Endothelial cell of umbilical vein (primary cell): ENCODE results near the gene BMPER. TPM values are rescaled to one million over a fixed set of nuclear protein-coding genes. Genes with fewer than 3 reads are reported as not detected.

Experiments
- BruUV-seq: library from RNA; stranded (reverse); fragments of 400-500 nt; replicated peaks from 2 replicates; lab custom pipeline; 2021; lab: Mats Ljungman, UMichigan
- CTCF ChIA-PET: fragments of 300-600, 350-600 bp; sonication (Branson Sonifier 250); formaldehyde crosslinking; loops from one replicate; lab custom pipeline; 2021; ENCODE audit warnings: antibody characterized with exemption, inconsistent platforms; lab: Charles Lee
- POLR2A ChIA-PET: fragments of 300-600, 350-600 bp; sonication (Branson Sonifier 250); formaldehyde crosslinking; loops from one replicate; lab custom pipeline; 2021; ENCODE audit warnings: antibody characterized with exemption, inconsistent platforms; lab: Charles Lee
- DNase-seq: peaks from one replicate; pipeline ENCODE4 v3.0.0-alpha.2; 2011; ENCODE audit warnings: low read depth, low spot score
- FAIRE-seq: peaks from 2 replicates; lab custom pipeline; 2011; peaks lifted over from hg19 to GRCh38; lab: Jason Lieb, UNC
- H2AFZ ChIP-seq: 2 replicates; pipeline ENCODE4 v1.6.0; 2012; ENCODE audit warnings: low read depth, low read length, control low read depth, inconsistent platforms
- H3K27ac ChIP-seq: 2 replicates; pipeline ENCODE4 v1.5.1; 2011; ENCODE audit warnings: low read depth, mild to moderate bottlenecking, control low read depth, low read length, moderate library complexity; ENCODE audit not compliant: insufficient read depth
- H3K27me3 ChIP-seq, 2 experiments: 2 replicates each; pipeline versions ENCODE4 v1.6.0 to v1.6.1; 2011; ENCODE audit warnings: low read length in 2 of 2, mixed read lengths in 1 of 2; ENCODE audit not compliant: control insufficient read depth in 2 of 2, insufficient read depth in 2 of 2
- H3K36me3 ChIP-seq, 2 experiments: 2 replicates in 1 of 2; 3 replicates in 1 of 2; pipeline ENCODE4 v1.5.1; 2011; ENCODE audit warnings: low read length in 2 of 2, mild to moderate bottlenecking in 1 of 2, moderate library complexity in 1 of 2; ENCODE audit not compliant: control insufficient read depth in 2 of 2, insufficient read depth in 2 of 2; ENCODE audit errors: extremely low read depth in 1 of 2
- H3K4me1 ChIP-seq: 3 replicates; pipeline ENCODE4 v1.5.1; 2011; ENCODE audit warnings: mild to moderate bottlenecking, low read length; ENCODE audit not compliant: control insufficient read depth, insufficient read depth; ENCODE audit errors: extremely low read depth
- H3K4me2 ChIP-seq: 2 replicates; pipeline ENCODE4 v1.6.1; 2011; ENCODE audit warnings: low read length, control low read depth, mixed read lengths; ENCODE audit not compliant: insufficient read depth
- H3K4me3 ChIP-seq, 3 experiments: fragments of 200-600 bp in 1 of 3; sonication (generic), shearing (Covaris generic) in 1 of 3; replicated peaks in 1 of 3; 2 replicates each; pipeline ENCODE4 v1.5.1; 2011 to 2016; ENCODE audit warnings: control low read depth in 3 of 3, low read length in 3 of 3, mild to moderate bottlenecking in 2 of 3, inconsistent platforms in 1 of 3, low read depth in 1 of 3, moderate library complexity in 1 of 3; ENCODE audit not compliant: insufficient read depth in 1 of 3
- H3K79me2 ChIP-seq: 2 replicates; pipeline ENCODE4 v1.6.0; 2012; ENCODE audit warnings: low read length, inconsistent platforms; ENCODE audit not compliant: control insufficient read depth, insufficient read depth
- H3K9ac ChIP-seq: replicated peaks from 2 replicates; pipeline ENCODE3; 2011; ENCODE audit warnings: low read length, control low read depth; ENCODE audit not compliant: insufficient read depth; ENCODE audit errors: extremely low read depth
- H3K9me1 ChIP-seq: replicated peaks from 3 replicates; pipeline ENCODE4 v1.6.0; 2011; ENCODE audit warnings: mild to moderate bottlenecking, low read length; ENCODE audit not compliant: control insufficient read depth, insufficient read depth; ENCODE audit errors: extremely low read depth
- H3K9me3 ChIP-seq: replicated peaks from 2 replicates; pipeline ENCODE4 v1.5.1; 2012; ENCODE audit warnings: low read length, inconsistent platforms; ENCODE audit not compliant: control insufficient read depth, insufficient read depth
- H4K20me1 ChIP-seq: replicated peaks from 2 replicates; pipeline ENCODE3; 2011; ENCODE audit warnings: mild to moderate bottlenecking, low read length; ENCODE audit not compliant: control insufficient read depth, insufficient read depth; ENCODE audit errors: extremely low read depth
- EZH2 ChIP-seq: IDR thresholded peaks from 2 replicates; pipeline ENCODE4 v1.6.1; 2012; ENCODE audit warnings: borderline replicate concordance, low read depth, mild to moderate bottlenecking, moderate library complexity, low read length, inconsistent platforms; ENCODE audit not compliant: severe bottlenecking
- FOS ChIP-seq: IDR thresholded peaks from 2 replicates; pipeline ENCODE4 v1.6.1; 2011; ENCODE audit warnings: mild to moderate bottlenecking, low read length, moderate library complexity, borderline replicate concordance; ENCODE audit not compliant: insufficient read depth
- GATA2 ChIP-seq: IDR thresholded peaks from 2 replicates; pipeline ENCODE4 v1.7.0; 2011; ENCODE audit warnings: low read depth, mild to moderate bottlenecking, moderate library complexity, mixed read lengths, low read length; ENCODE audit not compliant: insufficient read length, insufficient read depth
- JUN ChIP-seq: IDR thresholded peaks from 2 replicates; pipeline ENCODE4 v1.6.1; 2011; ENCODE audit warnings: borderline replicate concordance, low read depth; ENCODE audit not compliant: insufficient read length, insufficient read depth
- MAX ChIP-seq: IDR thresholded peaks from 2 replicates; pipeline ENCODE4 v1.6.1; 2011; ENCODE audit not compliant: insufficient read depth, insufficient read length
- MYC ChIP-seq: IDR thresholded peaks from one replicate; pipeline ENCODE4 v1.6.1; 2011; ENCODE audit warnings: mild to moderate bottlenecking, low read depth, low read length
- POLR2A ChIP-seq: IDR thresholded peaks from 2 replicates; pipeline ENCODE4 v1.6.1; 2012; ENCODE audit warnings: low read depth, mild to moderate bottlenecking, control low read depth, low read length
- POLR2AphosphoS5 ChIP-seq: IDR thresholded peaks from 2 replicates; pipeline ENCODE4 v1.6.1; 2012; ENCODE audit warnings: low read depth, mild to moderate bottlenecking, control low read depth, low read length, moderate library complexity; ENCODE audit not compliant: insufficient read depth
- dilution Hi-C: fragments of 300-500 bp; cut with MboI; formaldehyde crosslinking; loops from one replicate; pipeline ENCODE4 v1.15.0; 2019; ENCODE audit warnings: low sequenced_read_pairs; ENCODE audit not compliant: extremely low pct_ligation_motif_present
- intact Hi-C: fragments of 100-400 bp; cut with micrococcal nuclease; formaldehyde crosslinking; loops from one replicate; pipeline ENCODE4 v1.10.0; 2022
- polyA plus RNA-seq, 4 experiments: library from polyadenylated mRNA; depleted of rRNA in 3 of 4; stranded (reverse) in 3 of 4; unstranded in 1 of 4; fragments of >200 nt; gene quantifications; 2 replicates each; pipeline versions ENCODE4 v1.2.1 to v1.2.3, GENCODE V29; 2011 to 2012; ENCODE audit warnings: missing spikeins in 1 of 4
- total RNA-seq: library from RNA; stranded (reverse); gene quantifications from 2 replicates; pipeline ENCODE4 v1.2.3, GENCODE V29; 2021
- TF ChIP-seq, protein P1 (sequence below), 2 donors: IDR thresholded peaks; 1 replicate in 1 of 2; 2 replicates in 1 of 2; pipeline ENCODE4 v1.5.1; 2011; ENCODE audit warnings: low read length in 2 of 2, mild to moderate bottlenecking in 2 of 2, moderate library complexity in 2 of 2, control low read depth in 1 of 2, inconsistent platforms in 1 of 2, low read depth in 1 of 2; ENCODE audit not compliant: insufficient read depth in 1 of 2; ENCODE audit errors: extremely low read depth in 1 of 2

Gene BMPER
- total and polyA plus RNA-seq, 2 donors (not counting 3 experiments of a cell fraction or from before 2014, with no cell fraction given): 0.10 to 0.13 TPM

- H3K4me2 ChIP-seq: no peak overlapping the region
- DNase-seq (no peak), FAIRE-seq (no peak)
- H3K36me3 ChIP-seq: no peaks in the 10 kb centered on the region
- H3K4me3 ChIP-seq: no peak overlapping the region
- no TSS peak for BruUV-seq
- H3K27ac ChIP-seq: no peak overlapping the region
- peaks cover 9% of the 10 kb centered on the region for H3K4me1 ChIP-seq
- no peak for TF ChIP-seq GATA2
- no peak for TF ChIP-seq POLR2AphosphoS5
- no peak for TF ChIP-seq MAX
- no peak for TF ChIP-seq FOS
- TF ChIP-seq, protein P1, sequence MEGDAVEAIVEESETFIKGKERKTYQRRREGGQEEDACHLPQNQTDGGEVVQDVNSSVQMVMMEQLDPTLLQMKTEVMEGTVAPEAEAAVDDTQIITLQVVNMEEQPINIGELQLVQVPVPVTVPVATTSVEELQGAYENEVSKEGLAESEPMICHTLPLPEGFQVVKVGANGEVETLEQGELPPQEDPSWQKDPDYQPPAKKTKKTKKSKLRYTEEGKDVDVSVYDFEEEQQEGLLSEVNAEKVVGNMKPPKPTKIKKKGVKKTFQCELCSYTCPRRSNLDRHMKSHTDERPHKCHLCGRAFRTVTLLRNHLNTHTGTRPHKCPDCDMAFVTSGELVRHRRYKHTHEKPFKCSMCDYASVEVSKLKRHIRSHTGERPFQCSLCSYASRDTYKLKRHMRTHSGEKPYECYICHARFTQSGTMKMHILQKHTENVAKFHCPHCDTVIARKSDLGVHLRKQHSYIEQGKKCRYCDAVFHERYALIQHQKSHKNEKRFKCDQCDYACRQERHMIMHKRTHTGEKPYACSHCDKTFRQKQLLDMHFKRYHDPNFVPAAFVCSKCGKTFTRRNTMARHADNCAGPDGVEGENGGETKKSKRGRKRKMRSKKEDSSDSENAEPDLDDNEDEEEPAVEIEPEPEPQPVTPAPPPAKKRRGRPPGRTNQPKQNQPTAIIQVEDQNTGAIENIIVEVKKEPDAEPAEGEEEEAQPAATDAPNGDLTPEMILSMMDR (IDR thresholded peaks at IDR 0.05; ENCODE audit: extremely low read depth in 1 of 2, insufficient read depth in 1 of 2, low read depth in 1 of 2, low read length in 2 of 2): no peak
- no peak for TF ChIP-seq EZH2
- no peak for TF ChIP-seq JUN
- TF ChIP-seq MYC: no peak
- TF ChIP-seq POLR2A: no peak
- dilution Hi-C loops: no loop called here
- no peak overlapping the region for H3K9ac ChIP-seq
- H3K9me3 ChIP-seq: no peaks in the 10 kb centered on the region
- no peaks in the 10 kb centered on the region for H3K79me2 ChIP-seq
- no peaks in the 10 kb centered on the region for H3K27me3 ChIP-seq
- POLR2A ChIA-PET: no interaction called here
- no peaks in the 10 kb centered on the region for H4K20me1 ChIP-seq
- no peaks in the 10 kb centered on the region for H3K9me1 ChIP-seq
- CTCF ChIA-PET: interaction anchor here (0.7 to 2.0 kb wide), 3 partner anchors 10 to 82 kb away, joined by 3 to 5 read pairs (median 4); no protein-coding TSS in a partner anchor
- intact Hi-C loops: no loop called here
- H2AFZ ChIP-seq: no peak overlapping the region
Observed at GRCh38 chr7:34064519-34065158, 159.3 kb downstream of the BMPER start.
